ENCODE measurements around the gene UBR4. TPM values are rescaled to one million over a fixed set of nuclear protein-coding genes. Genes with fewer than 3 reads are reported as not detected.

Gene UBR4
- total RNA-seq, 1 experiment from 2014 or later: 126 TPM

DNA sequence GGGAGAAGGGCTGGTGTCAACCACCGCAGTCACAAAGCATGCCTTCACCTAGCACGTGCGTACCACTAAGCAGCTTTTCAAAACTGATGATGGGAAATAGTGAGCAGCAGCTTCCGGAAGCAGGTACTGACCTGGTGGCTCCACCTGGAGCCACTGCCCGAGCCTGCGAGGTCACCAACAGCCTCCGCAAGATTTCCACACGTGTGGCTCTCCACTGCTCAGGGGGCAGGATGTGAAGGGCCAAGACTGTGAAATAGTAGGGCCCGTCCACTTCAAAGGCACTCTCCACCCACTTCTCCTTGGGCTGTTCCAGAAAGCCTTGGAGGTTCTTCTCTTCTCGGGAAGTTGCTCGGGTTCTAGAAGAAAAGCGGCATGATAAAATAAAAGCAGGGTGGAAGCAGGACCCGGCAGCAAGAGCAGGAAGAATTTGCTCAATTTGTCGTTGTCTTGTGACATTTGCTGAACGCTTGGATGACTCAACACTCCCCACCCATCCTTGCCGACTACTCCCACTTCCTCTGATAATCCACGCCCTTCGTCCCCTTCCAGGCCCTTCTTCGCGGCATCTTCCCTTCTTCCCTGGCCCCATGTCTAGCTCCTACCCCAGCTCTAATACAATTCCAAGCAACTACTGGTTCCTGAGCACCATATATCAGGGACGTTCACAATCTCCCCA is 128.7 kb downstream of the UBR4 start:
- DNase-seq (ENCODE audit: low read depth, low spot score) (no peak), ATAC-seq (no peak)
- H3K27me3 ChIP-seq (ENCODE audit: control insufficient read depth, insufficient read depth, low read length): no peaks in the 10 kb centered on the region
- no peaks in the 10 kb centered on the region for H3K4me1 ChIP-seq (ENCODE audit: control insufficient read depth, insufficient read depth, low read length)
- CTCF ChIA-PET: no interaction called here
- POLR2A ChIA-PET: no interaction called here
- H3K27ac ChIP-seq (ENCODE audit: low read length): no peak overlapping the region
- no TSS peak for BruUV-seq (replicated peaks)
- no peaks in the 10 kb centered on the region for H3K9me3 ChIP-seq (ENCODE audit: control insufficient read depth, insufficient read depth, low read depth, low read length)
- intact Hi-C loops (cut with micrococcal nuclease; ENCODE audit: unreplicated experiment): no loop called here
- H3K36me3 ChIP-seq (ENCODE audit: control insufficient read depth, insufficient read depth, low read length): peaks cover 33% of the 10 kb centered on the region
- no peak for TF ChIP-seq CTCF (IDR thresholded peaks at IDR 0.05)
- in situ Hi-C loops (cut with HindIII; ENCODE audit: low pct_unique_long_range_greater_than_20kb, low sequenced_read_pairs): no loop called here
- no peak overlapping the region for H3K4me3 ChIP-seq (ENCODE audit: low read depth in 2 of 2, low read length in 2 of 2)

- CTCF ChIA-PET: no interaction called here
- in situ Hi-C loops (cut with HindIII; ENCODE audit: low pct_unique_long_range_greater_than_20kb, low sequenced_read_pairs): no loop called here
- peaks cover 38% of the 10 kb centered on the region for H3K36me3 ChIP-seq (ENCODE audit: control insufficient read depth, insufficient read depth, low read length)
- POLR2A ChIA-PET: no interaction called here
- no TSS peak for BruUV-seq (replicated peaks)
- no peaks in the 10 kb centered on the region for H3K27me3 ChIP-seq (ENCODE audit: control insufficient read depth, insufficient read depth, low read length)
- H3K4me3 ChIP-seq (ENCODE audit: low read depth in 2 of 2, low read length in 2 of 2): no peak overlapping the region
- ATAC-seq (no peak), DNase-seq (ENCODE audit: low read depth, low spot score) (no peak)
- H3K4me1 ChIP-seq (ENCODE audit: control insufficient read depth, insufficient read depth, low read length): no peaks in the 10 kb centered on the region
- intact Hi-C loops (cut with micrococcal nuclease; ENCODE audit: unreplicated experiment): no loop called here
- H3K27ac ChIP-seq (ENCODE audit: low read length): no peak overlapping the region
- TF ChIP-seq, protein P1, sequence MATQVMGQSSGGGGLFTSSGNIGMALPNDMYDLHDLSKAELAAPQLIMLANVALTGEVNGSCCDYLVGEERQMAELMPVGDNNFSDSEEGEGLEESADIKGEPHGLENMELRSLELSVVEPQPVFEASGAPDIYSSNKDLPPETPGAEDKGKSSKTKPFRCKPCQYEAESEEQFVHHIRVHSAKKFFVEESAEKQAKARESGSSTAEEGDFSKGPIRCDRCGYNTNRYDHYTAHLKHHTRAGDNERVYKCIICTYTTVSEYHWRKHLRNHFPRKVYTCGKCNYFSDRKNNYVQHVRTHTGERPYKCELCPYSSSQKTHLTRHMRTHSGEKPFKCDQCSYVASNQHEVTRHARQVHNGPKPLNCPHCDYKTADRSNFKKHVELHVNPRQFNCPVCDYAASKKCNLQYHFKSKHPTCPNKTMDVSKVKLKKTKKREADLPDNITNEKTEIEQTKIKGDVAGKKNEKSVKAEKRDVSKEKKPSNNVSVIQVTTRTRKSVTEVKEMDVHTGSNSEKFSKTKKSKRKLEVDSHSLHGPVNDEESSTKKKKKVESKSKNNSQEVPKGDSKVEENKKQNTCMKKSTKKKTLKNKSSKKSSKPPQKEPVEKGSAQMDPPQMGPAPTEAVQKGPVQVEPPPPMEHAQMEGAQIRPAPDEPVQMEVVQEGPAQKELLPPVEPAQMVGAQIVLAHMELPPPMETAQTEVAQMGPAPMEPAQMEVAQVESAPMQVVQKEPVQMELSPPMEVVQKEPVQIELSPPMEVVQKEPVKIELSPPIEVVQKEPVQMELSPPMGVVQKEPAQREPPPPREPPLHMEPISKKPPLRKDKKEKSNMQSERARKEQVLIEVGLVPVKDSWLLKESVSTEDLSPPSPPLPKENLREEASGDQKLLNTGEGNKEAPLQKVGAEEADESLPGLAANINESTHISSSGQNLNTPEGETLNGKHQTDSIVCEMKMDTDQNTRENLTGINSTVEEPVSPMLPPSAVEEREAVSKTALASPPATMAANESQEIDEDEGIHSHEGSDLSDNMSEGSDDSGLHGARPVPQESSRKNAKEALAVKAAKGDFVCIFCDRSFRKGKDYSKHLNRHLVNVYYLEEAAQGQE (IDR thresholded peaks at IDR 0.05; ENCODE audit: insufficient read depth in 1 of 2, low read depth in 2 of 2, low read length in 1 of 2): no peak
- no peak for TF ChIP-seq SIN3A (IDR thresholded peaks at IDR 0.05; ENCODE audit: borderline replicate concordance, insufficient read depth, low read depth, low read length)
- TF ChIP-seq CTCF (IDR thresholded peaks at IDR 0.05): no peak
- no peaks in the 10 kb centered on the region for H3K9me3 ChIP-seq (ENCODE audit: control insufficient read depth, insufficient read depth, low read depth, low read length)
These were observed 129.3 kb downstream of the UBR4 start for GRCh38 chr1:19080721-19081120.

All from Panc1 (cell line).